Activated CD8-positive, alpha-beta memory T cell treated with anti-CD3 and anti-CD28 coated beads, Interleukin-2, amount 10 ng/mL, durations not matched to agents 7 days and 5 days (primary cell): ENCODE data around the gene CFAP97D2. TPM values are rescaled to one million over a fixed set of nuclear protein-coding genes. Genes with fewer than 3 reads are reported as not detected.

Experiments used
- ATAC-seq: fragments of 150-1000 bp; cut with Tn5 transposase; one replicate; pipeline ENCODE4 v1.10.0; 2021; ENCODE audit warnings: moderate library complexity
- CTCF ChIA-PET: fragments of 350-600 bp; sonication (Branson Sonifier 250); formaldehyde crosslinking; loops from one replicate; lab custom pipeline; 2021; ENCODE audit warnings: antibody characterized with exemption; lab: Charles Lee
- DNase-seq: peaks from one replicate; pipeline ENCODE4 v3.0.0-alpha.2; 2020
- H3K27ac Mint-ChIP-seq: one replicate; pipeline ENCODE4 v1.8.0; 2021; ENCODE audit warnings: mild to moderate bottlenecking, mixed read lengths
- H3K27me3 Mint-ChIP-seq: one replicate; pipeline ENCODE4 v1.8.0; 2021; ENCODE audit warnings: mixed read lengths
- H3K36me3 Mint-ChIP-seq: one replicate; pipeline ENCODE4 v1.8.0; 2021; ENCODE audit warnings: mild to moderate bottlenecking, mixed read lengths
- H3K4me1 Mint-ChIP-seq: one replicate; pipeline ENCODE4 v1.8.0; 2021; ENCODE audit warnings: mixed read lengths
- H3K4me3 Mint-ChIP-seq: one replicate; pipeline ENCODE4 v1.8.0; 2021; ENCODE audit warnings: mild to moderate bottlenecking, moderate library complexity, mixed read lengths
- H3K9me3 Mint-ChIP-seq: one replicate; pipeline ENCODE4 v1.8.0; 2022; ENCODE audit warnings: low read depth, mixed read lengths
- microRNA-seq: library from miRNA; unstranded; fragments of <30 nt; microRNA quantifications from one replicate; pipeline ENCODE4 v1.2.0, GENCODE V29; 2022
- total RNA-seq, 2 experiments: library from RNA; stranded (reverse); gene quantifications; one replicate each; pipeline ENCODE4 v1.2.3, GENCODE V29; 2021

CFAP97D2 gene
- total RNA-seq, 2 experiments from 2014 or later: not detected

- DNase-seq (no peak), ATAC-seq (no peak)
- Mint-ChIP-seq H3K4me3 (no peak overlapping the region), H3K9me3 (no peaks in the 10 kb centered on the region), H3K36me3 (peaks cover 74% of the 10 kb centered on the region), H3K27me3 (no peaks in the 10 kb centered on the region), H3K27ac (peak overlapping the region; percentile 6), H3K4me1 (peaks cover 68% of the 10 kb centered on the region)
- CTCF ChIA-PET: interaction anchor here (2.7 kb wide), 1 partner anchor 10 kb away, joined by 10 read pairs; no protein-coding TSS in a partner anchor
These were observed 86.0 kb downstream of the CFAP97D2 start for GRCh38 chr13:114264886-114265611.

- Mint-ChIP-seq H3K27ac (no peak overlapping the region), H3K4me3 (no peak overlapping the region), H3K9me3 (no peaks in the 10 kb centered on the region), H3K4me1 (peaks cover 63% of the 10 kb centered on the region), H3K27me3 (no peaks in the 10 kb centered on the region), H3K36me3 (peaks cover 68% of the 10 kb centered on the region)
- CTCF ChIA-PET: interaction anchor here (2.7 kb wide), 1 partner anchor 11 kb away, joined by 10 read pairs; no protein-coding TSS in a partner anchor
- DNase-seq (no peak), ATAC-seq (no peak)
These were observed 87.2 kb downstream of the CFAP97D2 start for GRCh38 chr13:114266241-114266640.

DNA sequence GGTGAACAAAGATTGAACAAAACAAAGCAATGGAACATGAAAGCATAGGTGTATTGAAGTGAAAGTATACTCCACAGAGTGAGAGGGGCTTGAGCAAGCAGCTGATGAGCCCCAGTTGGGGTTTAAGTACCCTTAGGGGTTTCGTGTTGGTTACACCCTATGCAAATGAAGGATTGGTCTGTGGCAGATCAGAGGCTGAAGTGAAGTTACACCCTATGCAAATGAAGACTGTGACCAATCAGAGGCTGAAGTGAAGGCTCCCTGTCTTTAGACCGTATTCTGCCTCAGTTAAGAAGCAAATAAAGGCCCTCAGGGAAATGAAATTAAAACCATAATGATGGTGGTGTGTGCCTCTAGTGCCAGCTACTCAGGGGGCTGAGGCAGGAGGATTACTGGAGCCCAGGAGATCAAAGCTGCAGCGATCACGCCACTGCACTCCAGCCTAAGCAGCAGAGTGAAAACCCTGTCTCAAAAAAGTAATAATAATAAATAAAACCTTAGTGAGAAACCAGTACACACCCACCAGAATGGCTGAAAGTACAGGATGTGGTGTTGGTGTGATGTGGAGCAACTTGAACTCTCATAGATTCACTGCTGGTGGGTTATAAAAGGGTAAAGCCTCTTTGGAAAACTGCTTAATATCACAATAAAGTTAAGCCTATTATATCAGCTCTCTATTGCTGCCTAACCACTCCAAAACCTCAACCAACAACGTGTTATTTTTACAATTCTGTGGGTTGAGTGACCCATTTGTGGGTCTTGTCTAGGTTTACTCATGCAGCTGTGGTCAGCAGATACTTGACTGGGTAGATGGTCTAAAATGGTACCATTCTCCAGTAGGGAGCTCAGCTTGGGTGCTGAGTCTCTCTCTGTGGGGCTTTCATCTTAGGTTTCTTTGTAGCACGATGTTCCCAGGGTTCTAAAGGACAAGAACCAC lies 89.6 kb downstream of the CFAP97D2 start:
- CTCF ChIA-PET: interaction anchor here (1.0 to 1.1 kb wide), 2 partner anchors 11 to 72 kb away, joined by 3 to 5 read pairs; no protein-coding TSS in a partner anchor
- Mint-ChIP-seq H3K9me3 (no peaks in the 10 kb centered on the region), H3K27ac (peak overlapping the region; percentile 72), H3K4me1 (peaks cover 41% of the 10 kb centered on the region), H3K27me3 (no peaks in the 10 kb centered on the region), H3K36me3 (peaks cover 64% of the 10 kb centered on the region), H3K4me3 (peak overlapping the region; percentile 14)
- peak; percentile 62 for DNase-seq
- ATAC-seq: peak; percentile 70

DNA sequence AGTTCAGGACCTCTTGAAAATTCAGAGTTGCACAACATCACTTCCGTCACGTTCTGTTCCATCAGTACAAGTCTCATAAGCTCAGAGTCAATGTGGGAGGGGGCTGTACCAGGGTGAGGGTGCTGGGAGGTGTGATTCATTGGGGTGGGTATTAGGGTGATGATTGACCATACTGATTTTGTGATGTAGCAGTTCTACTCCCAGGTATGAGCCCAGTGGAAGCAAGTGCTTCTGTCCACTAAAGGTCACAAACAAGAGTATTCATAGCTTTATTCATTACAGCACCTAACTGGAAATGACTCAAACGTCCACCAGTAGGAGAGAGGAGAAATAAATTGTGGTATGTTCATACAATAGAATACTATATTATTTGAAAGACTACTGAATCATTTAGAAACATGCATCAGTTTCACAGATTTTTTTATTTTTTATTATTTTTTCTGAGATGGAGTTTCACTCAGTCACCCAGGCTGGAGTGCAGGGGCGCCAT lies 90.3 kb downstream of the CFAP97D2 start:
- Mint-ChIP-seq H3K4me1 (peaks cover 38% of the 10 kb centered on the region), H3K9me3 (no peaks in the 10 kb centered on the region), H3K27me3 (no peaks in the 10 kb centered on the region), H3K4me3 (no peak overlapping the region), H3K27ac (peak overlapping the region; percentile 69), H3K36me3 (peaks cover 66% of the 10 kb centered on the region)
- DNase-seq (no peak), ATAC-seq (no peak)
- CTCF ChIA-PET: interaction anchor here (1.0 to 1.1 kb wide), 2 partner anchors 10 to 71 kb away, joined by 3 to 5 read pairs; no protein-coding TSS in a partner anchor

Small RNAs within 50 kb of the gene (microRNA-seq; reads per million reads assigned to microRNA genes)
- gene MIR548AR: not detected

Other genes with a start within 250 kb of the CFAP97D2 start
- gene C13orf46, start 205.2 kb upstream of the CFAP97D2 start, total RNA-seq: 1 to 10 TPM in 1 of 2 experiments, under 1 TPM in 1; 0.37 to 2.3 TPM
- gene RASA3, start 46.6 kb upstream of the CFAP97D2 start, total RNA-seq: 10 to 100 TPM; 16.3 to 49.2 TPM
- 10 to 100 TPM; 73.5 to 81.5 TPM for gene CDC16, start 55.6 kb downstream of the CFAP97D2 start, total RNA-seq
- gene UPF3A, start 102.3 kb downstream of the CFAP97D2 start, total RNA-seq: 10 to 100 TPM; 56.1 to 63.4 TPM
- gene CHAMP1, start 135.2 kb downstream of the CFAP97D2 start, total RNA-seq: 10 to 100 TPM; 34.1 to 37.0 TPM